ENCODE data around the gene MYNN.
"Not testable (repeated sequence)": the region's sequence is repeated elsewhere in the genome, so short reads cannot be mapped to it uniquely, and the experiment has no call there.

Gene MYNN

GRCh38 chr3:169772897-169773816 is at the start of gene MYNN:
Gene MYNN (plus strand): TSS chr3:169773396. CDS start chr3:169774296, 900 bp downstream.
- Histone ChIP-seq H3K9ac (ENCODE audit: insufficient read length) (peak within 1 kb of the TSS; percentile 99), H3K4me3 (peak within 1 kb of the TSS; percentile 85), H3K9me3 (ENCODE audit: low read depth, low read length) (no peaks in the 10 kb centered on the region), H3K36me3 (ENCODE audit: insufficient read depth, low read length) (peaks cover 43% of the 10 kb centered on the region), H3K27ac (peak within 1 kb of the TSS; percentile 95)
- DNase-seq (ENCODE audit: low read depth, low spot score), result no peak
- TF ChIP-seq POLR2AphosphoS5 (IDR thresholded peaks at IDR 0.05; ENCODE audit: borderline replicate concordance, low read depth, low read length) (peak; percentile 98), FOXP2 (optimal IDR thresholded peaks at IDR 0.05; ENCODE audit: control extremely low read depth, extremely low read length, insufficient read depth) (no peak)

- not testable (repeated sequence) for H3K27ac ChIP-seq; DNase-seq (ENCODE audit: low read depth, low spot score); H3K4me3 ChIP-seq; H3K36me3 ChIP-seq (ENCODE audit: insufficient read depth, low read length); H3K9ac ChIP-seq (ENCODE audit: insufficient read length); H3K9me3 ChIP-seq (ENCODE audit: low read depth, low read length)
Measured at GRCh38 chr3:169731857-169732256, 41.3 kb upstream of the MYNN start.

- Histone ChIP-seq H3K9me3 (ENCODE audit: low read depth, low read length) (0 out of 2 replicates have a peak, but pooled peaks cover 6% of the 10 kb centered on the region), H3K9ac (ENCODE audit: insufficient read length) (no peak overlapping the region), H3K36me3 (ENCODE audit: insufficient read depth, low read length) (no peaks in the 10 kb centered on the region), H3K4me3 (no peak overlapping the region), H3K27ac (no peak overlapping the region)
- TF ChIP-seq FOXP2 (optimal IDR thresholded peaks at IDR 0.05; ENCODE audit: control extremely low read depth, extremely low read length, insufficient read depth) (no peak), EZH2 (IDR thresholded peaks at IDR 0.05) (no peak), POLR2AphosphoS5 (IDR thresholded peaks at IDR 0.05; ENCODE audit: borderline replicate concordance, low read depth, low read length) (no peak)
- DNase-seq (ENCODE audit: low read depth, low spot score), result no peak
Measured at GRCh38 chr3:169739067-169739466, 34.1 kb upstream of the MYNN start.

GRCh38 chr3:169744366-169745054 is 28.7 kb upstream of the MYNN start:
- Histone ChIP-seq H3K27ac (no peak overlapping the region), H3K36me3 (ENCODE audit: insufficient read depth, low read length) (no peaks in the 10 kb centered on the region), H3K4me3 (no peak overlapping the region), H3K9ac (ENCODE audit: insufficient read length) (no peak overlapping the region), H3K9me3 (ENCODE audit: low read depth, low read length) (no peaks in the 10 kb centered on the region)
- no peak for DNase-seq (ENCODE audit: low read depth, low spot score)
- no peak for TF ChIP-seq EZH2 (IDR thresholded peaks at IDR 0.05)
- TF ChIP-seq POLR2AphosphoS5 (IDR thresholded peaks at IDR 0.05; ENCODE audit: borderline replicate concordance, low read depth, low read length), result no peak
- TF ChIP-seq FOXP2 (optimal IDR thresholded peaks at IDR 0.05; ENCODE audit: control extremely low read depth, extremely low read length, insufficient read depth), result no peak

GRCh38 chr3:169746924-169747323 is 26.3 kb upstream of the MYNN start:
- no peak for DNase-seq (ENCODE audit: low read depth, low spot score)
- no peaks in the 10 kb centered on the region for H3K9me3 ChIP-seq (ENCODE audit: low read depth, low read length)

GRCh38 chr3:169748670-169749069 is 24.5 kb upstream of the MYNN start:
- Histone ChIP-seq H3K27ac (no peak overlapping the region), H3K9me3 (ENCODE audit: low read depth, low read length) (no peaks in the 10 kb centered on the region), H3K36me3 (ENCODE audit: insufficient read depth, low read length) (no peaks in the 10 kb centered on the region), H3K9ac (ENCODE audit: insufficient read length) (no peak overlapping the region), H3K4me3 (no peak overlapping the region)
- TF ChIP-seq POLR2AphosphoS5 (IDR thresholded peaks at IDR 0.05; ENCODE audit: borderline replicate concordance, low read depth, low read length) (no peak), FOXP2 (optimal IDR thresholded peaks at IDR 0.05; ENCODE audit: control extremely low read depth, extremely low read length, insufficient read depth) (no peak), EZH2 (IDR thresholded peaks at IDR 0.05) (no peak)
- DNase-seq (ENCODE audit: low read depth, low spot score), result no peak

More at GRCh38 chr3:169746924-169747323, 26.3 kb upstream of the MYNN start:
- no peak overlapping the region for H3K9ac ChIP-seq (ENCODE audit: insufficient read length)
- no peak overlapping the region for H3K4me3 ChIP-seq
- no peak overlapping the region for H3K27ac ChIP-seq
- TF ChIP-seq EZH2 (IDR thresholded peaks at IDR 0.05) (no peak), POLR2AphosphoS5 (IDR thresholded peaks at IDR 0.05; ENCODE audit: borderline replicate concordance, low read depth, low read length) (no peak), FOXP2 (optimal IDR thresholded peaks at IDR 0.05; ENCODE audit: control extremely low read depth, extremely low read length, insufficient read depth) (no peak)
- no peaks in the 10 kb centered on the region for H3K36me3 ChIP-seq (ENCODE audit: insufficient read depth, low read length)

GRCh38 chr3:169750665-169751064 is 22.5 kb upstream of the MYNN start:
- no peak overlapping the region for H3K4me3 ChIP-seq
- no peak overlapping the region for H3K9ac ChIP-seq (ENCODE audit: insufficient read length)
- H3K27ac ChIP-seq, result no peak overlapping the region
- no peak for DNase-seq (ENCODE audit: low read depth, low spot score)
- no peaks in the 10 kb centered on the region for H3K36me3 ChIP-seq (ENCODE audit: insufficient read depth, low read length)
- no peak for TF ChIP-seq POLR2AphosphoS5 (IDR thresholded peaks at IDR 0.05; ENCODE audit: borderline replicate concordance, low read depth, low read length)
- TF ChIP-seq EZH2 (IDR thresholded peaks at IDR 0.05), result no peak
- no peak for TF ChIP-seq FOXP2 (optimal IDR thresholded peaks at IDR 0.05; ENCODE audit: control extremely low read depth, extremely low read length, insufficient read depth)
- H3K9me3 ChIP-seq (ENCODE audit: low read depth, low read length), result no peaks in the 10 kb centered on the region

GRCh38 chr3:169751875-169752274 is 21.3 kb upstream of the MYNN start:
- no peaks in the 10 kb centered on the region for H3K36me3 ChIP-seq (ENCODE audit: insufficient read depth, low read length)
- no peaks in the 10 kb centered on the region for H3K9me3 ChIP-seq (ENCODE audit: low read depth, low read length)
- no peak for DNase-seq (ENCODE audit: low read depth, low spot score)
- H3K9ac ChIP-seq (ENCODE audit: insufficient read length), result no peak overlapping the region
- no peak overlapping the region for H3K27ac ChIP-seq
- H3K4me3 ChIP-seq, result no peak overlapping the region
- TF ChIP-seq POLR2AphosphoS5 (IDR thresholded peaks at IDR 0.05; ENCODE audit: borderline replicate concordance, low read depth, low read length) (no peak), EZH2 (IDR thresholded peaks at IDR 0.05) (no peak), FOXP2 (optimal IDR thresholded peaks at IDR 0.05; ENCODE audit: control extremely low read depth, extremely low read length, insufficient read depth) (no peak)

Measured in SK-N-MC (cell line).